ENCODE results near the gene ABCD4.

ABCD4 gene

DNA sequence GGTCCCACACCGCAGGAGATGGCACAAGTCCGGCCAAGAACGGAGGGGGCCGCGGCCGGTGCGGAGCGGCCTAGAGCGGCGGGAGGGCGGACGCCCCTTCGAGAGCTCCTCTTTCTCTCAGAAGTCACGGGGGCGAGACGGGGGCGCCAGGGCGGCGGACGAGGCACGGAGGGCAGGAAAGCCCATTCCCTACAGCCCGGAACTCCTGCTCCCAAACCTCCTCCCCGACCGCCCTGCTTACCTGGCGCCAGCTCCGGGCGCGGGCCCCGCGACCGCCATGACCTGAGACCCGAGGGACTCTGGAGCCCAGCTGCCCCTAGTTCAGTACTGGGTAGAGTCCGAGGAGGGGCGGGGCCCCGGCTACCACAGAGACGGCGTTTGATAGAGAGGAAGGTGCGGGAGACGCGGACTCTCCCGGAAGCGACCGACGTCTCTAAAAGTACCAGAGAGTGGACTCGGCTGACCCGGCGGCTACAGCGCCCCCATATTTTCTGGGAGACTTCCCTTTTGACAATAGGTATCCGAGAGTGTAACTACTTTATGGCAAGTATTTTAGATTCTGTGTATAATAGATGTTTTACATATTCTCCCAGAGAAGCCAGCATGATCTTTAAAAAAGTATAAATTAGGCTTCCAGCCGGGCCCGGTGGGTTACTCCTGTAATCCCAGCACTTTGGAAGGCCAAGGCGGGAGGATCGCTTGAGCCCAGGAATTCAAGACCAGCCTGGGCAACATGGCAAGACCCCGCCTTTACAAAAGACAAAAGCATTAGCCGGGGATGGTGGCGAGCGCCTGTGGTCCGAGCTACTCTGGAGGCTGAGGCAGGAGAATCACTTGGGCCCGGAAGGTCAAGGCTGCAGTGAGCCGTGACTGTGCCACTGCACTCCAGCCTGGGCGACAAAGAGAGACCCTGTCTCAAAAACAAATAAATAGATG is at the start of gene ABCD4:
Gene ABCD4, minus strand, starts transcription at position 301 of the 936 bp plus-strand sequence. Its CDS starts 22 bp downstream, at position 279.
- TF ChIP-seq CTCF (IDR thresholded peaks at IDR 0.05; ENCODE audit: control insufficient read depth, insufficient read depth, low read depth, low read length, missing control alignments) = peak; percentile 49
- peak within 1 kb of the TSS; percentile 99 for H3K4me3 ChIP-seq (ENCODE audit: control insufficient read depth, low read depth, low read length)
- peak; percentile 47 for DNase-seq (ENCODE audit: low read depth)

DNA sequence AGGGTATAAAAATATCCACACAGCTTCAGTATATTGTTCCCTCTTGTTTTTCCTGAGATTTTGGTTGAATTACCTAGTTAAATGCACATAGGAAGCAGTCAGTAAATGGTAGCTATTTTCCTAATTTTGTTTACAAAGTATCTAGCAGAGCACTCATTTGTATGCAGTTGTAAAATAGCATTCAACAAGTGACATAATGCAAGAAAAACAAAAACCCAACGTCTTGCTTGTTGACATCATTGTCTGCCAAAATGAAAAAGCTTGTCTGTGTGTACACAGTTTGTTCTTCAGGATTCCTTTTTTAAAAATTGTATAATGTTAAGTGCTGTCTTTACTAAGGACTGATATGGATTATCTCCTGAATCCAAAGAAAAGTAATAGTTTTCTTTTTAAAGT is 48.2 kb upstream of the ABCD4 start:
- H3K4me3 ChIP-seq (ENCODE audit: control insufficient read depth, low read depth, low read length) = no peak overlapping the region
- no peak for DNase-seq (ENCODE audit: low read depth)
- no peak for TF ChIP-seq CTCF (IDR thresholded peaks at IDR 0.05; ENCODE audit: control insufficient read depth, insufficient read depth, low read depth, low read length, missing control alignments)

DNA sequence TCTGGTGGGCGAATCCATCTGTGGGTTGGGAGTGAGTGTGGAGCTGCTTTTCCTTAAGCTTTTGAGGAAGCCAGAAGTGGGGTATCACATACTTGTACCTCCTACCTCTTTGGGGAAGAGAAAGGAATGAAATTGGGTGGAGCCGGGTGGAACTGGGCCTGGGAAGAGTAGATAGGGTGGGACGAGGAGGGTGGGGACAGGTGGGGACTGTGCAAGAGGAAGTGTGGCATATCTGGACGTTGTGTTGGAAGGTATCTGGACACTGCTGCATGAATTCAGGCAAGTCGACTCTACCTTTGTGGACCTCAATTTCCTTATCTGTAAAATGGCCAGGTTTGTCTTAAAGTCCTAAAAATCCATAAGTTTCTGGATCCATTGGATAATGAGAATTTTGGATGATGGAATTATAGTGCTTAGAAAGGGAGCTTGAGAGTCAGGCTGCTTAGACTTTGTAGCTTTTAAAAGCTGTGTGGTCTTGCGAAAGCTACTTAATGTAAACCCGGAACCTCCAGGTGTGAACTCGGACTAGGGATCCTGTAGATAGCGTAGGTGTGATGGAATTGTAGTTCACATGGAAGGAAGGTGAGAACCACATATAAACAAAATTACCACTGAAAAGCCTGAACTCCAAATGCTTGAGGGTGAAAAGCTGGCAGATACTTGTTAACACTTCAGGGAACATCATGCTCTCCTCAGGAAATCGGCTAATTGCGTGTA is 47.6 kb upstream of the ABCD4 start:
- no peak overlapping the region for H3K4me3 ChIP-seq (ENCODE audit: control insufficient read depth, low read depth, low read length)
- no peak for DNase-seq (ENCODE audit: low read depth)
- no peak for TF ChIP-seq CTCF (IDR thresholded peaks at IDR 0.05; ENCODE audit: control insufficient read depth, insufficient read depth, low read depth, low read length, missing control alignments)

- no peak for TF ChIP-seq CTCF (IDR thresholded peaks at IDR 0.05; ENCODE audit: control insufficient read depth, insufficient read depth, low read depth, low read length, missing control alignments)
- no peak for DNase-seq (ENCODE audit: low read depth)
- no peak overlapping the region for H3K4me3 ChIP-seq (ENCODE audit: control insufficient read depth, low read depth, low read length)
Measured at GRCh38 chr14:74349757-74350156, 47.0 kb upstream of the ABCD4 start.

GRCh38 chr14:74348735-74349463 is 46.2 kb upstream of the ABCD4 start:
- DNase-seq (ENCODE audit: low read depth) = no peak
- TF ChIP-seq CTCF (IDR thresholded peaks at IDR 0.05; ENCODE audit: control insufficient read depth, insufficient read depth, low read depth, low read length, missing control alignments) = no peak
- H3K4me3 ChIP-seq (ENCODE audit: control insufficient read depth, low read depth, low read length) = no peak overlapping the region

DNA sequence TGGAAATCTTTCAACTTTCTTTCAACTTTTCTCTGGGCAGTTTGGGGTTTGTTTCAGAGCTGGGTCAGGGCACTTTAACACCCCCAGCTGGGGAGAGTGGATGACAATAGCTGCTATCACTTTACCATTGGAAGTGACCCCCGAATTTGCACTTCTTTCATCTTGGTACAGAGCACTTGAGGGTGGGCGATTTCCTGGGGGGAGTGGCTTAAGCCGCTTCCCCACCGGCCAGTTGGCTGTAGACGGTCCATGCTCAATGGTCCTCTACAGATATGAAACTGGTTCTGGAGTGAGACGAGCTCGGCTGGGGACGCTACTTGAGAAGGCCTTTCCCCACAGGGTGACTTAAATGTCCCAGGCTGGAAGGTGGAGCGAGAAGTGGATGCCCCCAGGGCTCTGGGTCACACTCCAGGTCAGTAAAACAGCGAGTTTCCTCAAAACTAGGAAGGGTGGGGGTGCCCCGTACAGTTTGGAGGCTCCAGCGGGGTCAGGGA is 45.6 kb upstream of the ABCD4 start, which contains the start of gene VRTN:
Gene VRTN, plus strand, starts transcription at position 231 of the 494 bp plus-strand sequence. CDS start 8,313 bp downstream, outside the sequence.
- TF ChIP-seq CTCF (IDR thresholded peaks at IDR 0.05; ENCODE audit: control insufficient read depth, insufficient read depth, low read depth, low read length, missing control alignments) = no peak
- H3K4me3 ChIP-seq (ENCODE audit: control insufficient read depth, low read depth, low read length) = no peak within 1 kb of the TSS
- DNase-seq (ENCODE audit: low read depth) = no peak

Data from AG09309 (cell line).